Transverse colon (tissue), 4 donors: ENCODE measurements around the gene SBF2. TPM values are rescaled to one million over a fixed set of nuclear protein-coding genes. Genes with fewer than 3 reads are reported as not detected.
A peak's percentile ranks its signal among the peaks of the same experiment; 100 is the strongest.

Experiments
- DNase-seq: peaks from one replicate; pipeline ENCODE4 v3.0.0-alpha.2; 2019
- H3K27ac ChIP-seq, 4 donors: fragments of 200-600 bp; sonication (generic); 2 replicates each; pipeline ENCODE4 v1.5.1; 2016 to 2018; ENCODE audit warnings: inconsistent platforms in 4 of 4
- H3K27me3 ChIP-seq: fragments of 200-600 bp; sonication (generic); 2 replicates; pipeline ENCODE4 v1.5.1; 2017; ENCODE audit warnings: inconsistent platforms
- H3K36me3 ChIP-seq, 4 donors: fragments of 200-600 bp; sonication (generic); 2 replicates each; pipeline ENCODE4 v1.5.1; 2017 to 2019; ENCODE audit warnings: inconsistent platforms in 4 of 4
- H3K4me1 ChIP-seq, 4 donors: fragments of 200-600 bp; sonication (generic); 2 replicates each; pipeline ENCODE4 v1.5.1; 2017 to 2020; ENCODE audit warnings: inconsistent platforms in 4 of 4
- H3K4me3 ChIP-seq, 4 donors: fragments of 200-600 bp; sonication (generic); 1 replicate in 1 of 4; 2 replicates in 3 of 4; pipeline versions ENCODE4 v1.5.1 to v1.6.1; 2017 to 2019; ENCODE audit warnings: inconsistent platforms in 4 of 4
- H3K9me3 ChIP-seq, 2 donors: fragments of 200-600 bp; sonication (generic); 2 replicates each; pipeline ENCODE4 v1.5.1; 2017 to 2019; ENCODE audit warnings: inconsistent platforms in 2 of 2
- EP300 ChIP-seq: sonication (generic); formaldehyde crosslinking; IDR thresholded peaks from one replicate; pipeline ENCODE4 v1.6.1; 2017; ENCODE audit warnings: antibody characterized with exemption, low read depth
- POLR2A ChIP-seq: fragments of 450-650 bp; IDR thresholded peaks from one replicate; pipeline ENCODE4 v1.6.1; 2016; ENCODE audit warnings: antibody characterized with exemption, mild to moderate bottlenecking, moderate library complexity
- POLR2AphosphoS5 ChIP-seq, 3 donors: sonication (generic); formaldehyde crosslinking; IDR thresholded peaks; one replicate each; pipeline ENCODE4 v1.6.1; 2016; ENCODE audit warnings: antibody characterized with exemption in 3 of 3
- WGBS, 2 donors: methylation state at CpG; one replicate each; pipeline ENCODE4 v1.1.5; 2018; ENCODE audit warnings: low coverage in 1 of 2; 5-methylcytosine and 5-hydroxymethylcytosine counted together
- in situ Hi-C, 4 donors: fragments of 200-750 bp; cut with MboI; loops; one replicate each; pipeline versions ENCODE4 v1.15.0 to v1.15.1; 2017; ENCODE audit warnings: low sequenced_read_pairs in 3 of 4, low pct_ligation_motif_present in 1 of 4, low pct_unique_long_range_greater_than_20kb in 1 of 4
- intact Hi-C: fragments of 100-400 bp; cut with DNase I; formaldehyde crosslinking; loops from one replicate; pipeline ENCODE4 v1.15.1; 2023; ENCODE audit warnings: low total_unique reads
- total RNA-seq, 4 donors: library from RNA; depleted of rRNA; stranded (reverse); fragments of >200 nt; gene quantifications; one replicate each; pipeline ENCODE4 v1.1.0, GENCODE V29; 2016
- TF ChIP-seq, protein P1 (sequence below), 5 experiments: fragments of 200-600 bp in 3 of 5; fragments of 450-650 bp in 2 of 5; sonication (generic) in 3 of 5; IDR thresholded peaks; 1 replicate in 2 of 5; 2 replicates in 3 of 5; pipeline ENCODE4 v1.5.1; 2016 to 2017; ENCODE audit warnings: antibody characterized with exemption in 5 of 5, inconsistent platforms in 3 of 5, mild to moderate bottlenecking in 2 of 5, moderate library complexity in 1 of 5

The SBF2 gene
- total RNA-seq, 4 donors from 2014 or later, result 46.4 to 71.0 (median 54.8) TPM

DNA sequence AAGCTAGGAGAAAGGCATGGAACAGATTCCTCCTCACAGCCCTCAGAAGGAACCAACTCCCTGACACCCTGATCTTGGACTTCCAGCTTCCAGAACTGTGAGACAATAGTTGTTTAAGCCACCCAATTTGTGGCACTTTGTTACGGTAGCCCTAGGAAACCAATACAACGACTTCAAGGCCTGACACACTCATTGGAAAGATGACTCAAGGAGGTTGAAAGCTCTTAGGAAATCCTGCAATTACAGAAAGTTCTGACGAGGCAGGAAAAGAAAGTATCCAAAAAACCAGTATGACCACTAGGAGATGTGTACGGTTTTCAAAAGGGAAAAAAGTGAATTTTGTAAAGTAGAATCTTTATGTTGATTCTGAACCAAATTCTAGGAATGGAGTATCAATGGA, 468.7 kb downstream of the SBF2 start:
- in situ Hi-C loops, result no loop called here
- H3K4me3 ChIP-seq, result no peak overlapping the region
- WGBS, 2 donors, result 77 to 93% methylated on average over 3 to 4 of the region's 4 CpGs

DNA sequence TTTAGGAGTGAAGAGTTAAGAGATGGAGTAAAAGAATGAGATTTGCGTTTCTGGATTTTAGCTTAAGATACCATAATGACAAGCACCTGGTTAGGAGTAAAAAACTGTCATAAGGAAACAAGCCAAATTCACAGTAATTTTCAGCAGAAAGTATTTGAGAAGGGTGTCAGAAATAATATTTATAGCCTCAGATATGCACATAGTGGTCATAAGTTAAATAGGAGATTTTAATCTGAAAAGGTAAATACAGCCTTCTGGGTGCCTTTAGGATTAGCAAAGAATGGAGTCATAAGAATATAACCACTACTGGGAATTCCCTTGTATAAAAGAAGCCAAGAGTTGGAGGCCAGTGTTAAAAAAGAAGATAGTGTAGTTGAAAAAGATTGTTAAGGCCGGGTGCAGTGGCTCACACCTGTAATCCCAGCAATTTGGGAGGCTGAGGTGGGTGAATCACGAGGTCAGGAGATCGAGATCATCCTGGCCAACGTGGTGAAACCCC, 470.1 kb downstream of the SBF2 start:
- DNase-seq, result no peak
- Histone ChIP-seq H3K4me3 (no peak overlapping the region), H3K27ac (no peak overlapping the region), H3K27me3 (no peaks in the 10 kb centered on the region), H3K4me1 (peaks cover 0 to 4% (median 0%) of the 10 kb centered on the region in 4 donors), H3K9me3 (no peaks in the 10 kb centered on the region), H3K36me3 (no peaks in the 10 kb centered on the region)
- in situ Hi-C loops (no loop called here), intact Hi-C loops (no loop called here)
- 77 to 88% methylated on average over 4 to 5 of the region's 5 CpGs for WGBS, 2 donors
- TF ChIP-seq, protein P1, sequence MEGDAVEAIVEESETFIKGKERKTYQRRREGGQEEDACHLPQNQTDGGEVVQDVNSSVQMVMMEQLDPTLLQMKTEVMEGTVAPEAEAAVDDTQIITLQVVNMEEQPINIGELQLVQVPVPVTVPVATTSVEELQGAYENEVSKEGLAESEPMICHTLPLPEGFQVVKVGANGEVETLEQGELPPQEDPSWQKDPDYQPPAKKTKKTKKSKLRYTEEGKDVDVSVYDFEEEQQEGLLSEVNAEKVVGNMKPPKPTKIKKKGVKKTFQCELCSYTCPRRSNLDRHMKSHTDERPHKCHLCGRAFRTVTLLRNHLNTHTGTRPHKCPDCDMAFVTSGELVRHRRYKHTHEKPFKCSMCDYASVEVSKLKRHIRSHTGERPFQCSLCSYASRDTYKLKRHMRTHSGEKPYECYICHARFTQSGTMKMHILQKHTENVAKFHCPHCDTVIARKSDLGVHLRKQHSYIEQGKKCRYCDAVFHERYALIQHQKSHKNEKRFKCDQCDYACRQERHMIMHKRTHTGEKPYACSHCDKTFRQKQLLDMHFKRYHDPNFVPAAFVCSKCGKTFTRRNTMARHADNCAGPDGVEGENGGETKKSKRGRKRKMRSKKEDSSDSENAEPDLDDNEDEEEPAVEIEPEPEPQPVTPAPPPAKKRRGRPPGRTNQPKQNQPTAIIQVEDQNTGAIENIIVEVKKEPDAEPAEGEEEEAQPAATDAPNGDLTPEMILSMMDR (IDR thresholded peaks at IDR 0.05), result no peak
- no peak for TF ChIP-seq POLR2A
- TF ChIP-seq EP300, result no peak
- no peak for TF ChIP-seq POLR2AphosphoS5 (IDR thresholded peaks at IDR 0.05)

More for the DNA sequence above, 468.7 kb downstream of the SBF2 start:
- no peaks in the 10 kb centered on the region for H3K36me3 ChIP-seq
- H3K9me3 ChIP-seq, result no peaks in the 10 kb centered on the region
- no peak for TF ChIP-seq POLR2A
- TF ChIP-seq, protein P1 (IDR thresholded peaks at IDR 0.05), result peak in 1 of 5 experiments; percentile 6
- no peaks in the 10 kb centered on the region for H3K27me3 ChIP-seq
- DNase-seq, result no peak
- H3K4me1 ChIP-seq, result peaks cover 0 to 4% (median 0%) of the 10 kb centered on the region in 4 donors
- intact Hi-C loops, result no loop called here
- no peak overlapping the region for H3K27ac ChIP-seq

DNA sequence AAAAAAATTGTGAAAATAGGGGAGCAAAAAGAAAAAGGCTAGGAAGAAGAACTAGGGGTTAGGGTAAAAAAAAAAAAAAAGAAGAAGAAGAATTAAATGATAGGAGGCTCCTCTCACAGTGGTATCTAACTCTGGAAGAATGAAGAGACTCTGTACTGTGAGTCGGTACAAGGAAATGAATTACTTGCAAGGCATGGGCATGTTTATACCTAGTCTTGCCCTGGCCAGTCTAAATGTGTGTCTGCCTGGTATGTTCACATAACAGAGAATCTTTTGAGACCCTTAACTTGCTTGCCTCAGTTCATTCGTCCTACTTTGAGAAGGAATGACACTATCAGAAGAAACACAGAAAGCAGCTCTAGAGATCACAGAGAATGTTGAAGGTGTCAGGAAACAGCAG, 470.6 kb downstream of the SBF2 start:
- Histone ChIP-seq H3K9me3 (no peaks in the 10 kb centered on the region), H3K4me1 (peaks cover 0 to 4% (median 0%) of the 10 kb centered on the region in 4 donors), H3K36me3 (no peaks in the 10 kb centered on the region), H3K27ac (no peak overlapping the region), H3K4me3 (no peak overlapping the region), H3K27me3 (no peaks in the 10 kb centered on the region)
- intact Hi-C loops, result no loop called here
- in situ Hi-C loops, result no loop called here
- TF ChIP-seq EP300 (no peak), POLR2A (no peak), POLR2AphosphoS5 (IDR thresholded peaks at IDR 0.05) (no peak)
- TF ChIP-seq, protein P1 (IDR thresholded peaks at IDR 0.05), result no peak
- WGBS, 2 donors, result 88 to 100% methylated on average over 1 to 2 of the region's 2 CpGs
- no peak for DNase-seq

DNA sequence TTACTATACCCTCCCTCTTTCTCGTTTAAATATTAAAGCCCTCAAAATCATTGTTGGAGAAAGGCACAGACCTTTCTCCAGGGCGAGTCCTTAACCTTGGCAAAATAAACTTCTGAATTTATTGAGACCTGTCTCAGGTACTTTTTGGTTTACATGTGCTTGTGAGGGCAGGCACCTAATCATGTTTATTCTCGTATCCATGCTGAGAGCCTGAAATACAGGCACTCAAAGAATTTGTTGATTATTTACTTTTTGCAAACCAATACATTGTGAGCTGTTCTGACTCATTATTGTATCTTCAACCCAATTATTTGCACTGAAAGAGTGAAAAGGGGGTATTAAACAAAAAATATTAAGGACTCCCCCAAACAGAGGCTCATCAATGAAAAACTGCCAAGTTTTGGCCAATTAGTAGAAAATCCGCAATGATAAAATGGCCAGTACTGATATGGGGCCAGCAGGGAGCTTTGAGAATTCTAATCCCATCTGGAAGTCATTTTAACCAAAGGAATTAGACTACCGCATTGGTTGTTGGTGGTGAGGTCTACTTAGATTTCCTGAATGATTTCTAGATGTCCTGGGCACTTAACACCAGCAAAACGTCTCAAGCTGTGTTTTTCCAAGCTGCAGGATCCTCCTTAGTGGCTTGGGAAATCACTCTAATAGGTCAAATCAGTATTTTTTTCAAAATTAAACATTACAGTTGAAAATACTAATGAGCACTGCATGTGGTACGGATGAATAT, 472.8 kb downstream of the SBF2 start:
- H3K27me3 ChIP-seq, result no peaks in the 10 kb centered on the region
- intact Hi-C loops (no loop called here), in situ Hi-C loops (no loop called here)
- no peak overlapping the region for H3K4me3 ChIP-seq
- H3K36me3 ChIP-seq, result peaks cover 0 to 3% (median 0%) of the 10 kb centered on the region in 4 donors
- DNase-seq, result no peak
- no peak overlapping the region for H3K27ac ChIP-seq
- TF ChIP-seq POLR2AphosphoS5 (IDR thresholded peaks at IDR 0.05) (no peak), EP300 (no peak), POLR2A (no peak)
- TF ChIP-seq, protein P1 (IDR thresholded peaks at IDR 0.05), result no peak
- no peaks in the 10 kb centered on the region for H3K9me3 ChIP-seq
- 82 to 83% methylated on average over 7 of the region's 7 CpGs for WGBS, 2 donors
- H3K4me1 ChIP-seq, result peaks cover 0 to 4% (median 0%) of the 10 kb centered on the region in 4 donors
